Activated CD4-positive, alpha-beta T cell treated with anti-CD3 and anti-CD28 coated beads for 36 hours (primary cell): ENCODE results near the gene CNTN5. TPM values are rescaled to one million over a fixed set of nuclear protein-coding genes. Genes with fewer than 3 reads are reported as not detected.

Experiments used
- ATAC-seq: fragments of 200-7000 bp; cut with Tn5 transposase; one replicate; pipeline ENCODE4 v1.10.0; 2021; ENCODE audit warnings: mild to moderate bottlenecking, moderate library complexity
- CTCF ChIA-PET: fragments of 350-600 bp; sonication (Branson Sonifier 250); formaldehyde crosslinking; loops from one replicate; lab custom pipeline; 2021; ENCODE audit warnings: antibody characterized with exemption; lab: Charles Lee
- POLR2A ChIA-PET: fragments of 350-600 bp; sonication (Branson Sonifier 250); formaldehyde crosslinking; loops from one replicate; lab custom pipeline; 2021; ENCODE audit warnings: antibody characterized with exemption, inconsistent platforms; lab: Charles Lee
- DNase-seq: peaks from one replicate; pipeline ENCODE4 v3.0.0-alpha.2; 2020
- H3K27ac Mint-ChIP-seq: one replicate; pipeline ENCODE4 v1.8.0; 2021; ENCODE audit warnings: mixed read lengths
- H3K27me3 Mint-ChIP-seq: one replicate; pipeline ENCODE4 v1.8.0; 2021; ENCODE audit warnings: mixed read lengths
- H3K36me3 Mint-ChIP-seq: one replicate; pipeline ENCODE4 v1.8.0; 2021; ENCODE audit warnings: low read depth, mixed read lengths
- H3K4me1 Mint-ChIP-seq: one replicate; pipeline ENCODE4 v1.8.0; 2021; ENCODE audit warnings: mixed read lengths
- H3K4me3 Mint-ChIP-seq: one replicate; pipeline ENCODE4 v1.8.0; 2021; ENCODE audit warnings: mild to moderate bottlenecking, moderate library complexity, mixed read lengths
- H3K9me3 Mint-ChIP-seq: one replicate; pipeline ENCODE4 v1.8.0; 2021; ENCODE audit warnings: low read depth, mixed read lengths
- intact Hi-C, 2 experiments: fragments of 100-400 bp; cut with DNase I in 1 of 2; cut with micrococcal nuclease in 1 of 2; formaldehyde crosslinking; loops; one replicate each; pipeline versions ENCODE4 v1.14.2 to v1.15.1; 2022 to 2024; cut with DNase I, micrococcal nuclease
- total RNA-seq, 2 experiments: library from RNA; stranded (reverse); gene quantifications; one replicate each; pipeline ENCODE4 v1.2.3, GENCODE V29; 2021

The CNTN5 gene
- total RNA-seq, 2 experiments from 2014 or later: not detected

DNA sequence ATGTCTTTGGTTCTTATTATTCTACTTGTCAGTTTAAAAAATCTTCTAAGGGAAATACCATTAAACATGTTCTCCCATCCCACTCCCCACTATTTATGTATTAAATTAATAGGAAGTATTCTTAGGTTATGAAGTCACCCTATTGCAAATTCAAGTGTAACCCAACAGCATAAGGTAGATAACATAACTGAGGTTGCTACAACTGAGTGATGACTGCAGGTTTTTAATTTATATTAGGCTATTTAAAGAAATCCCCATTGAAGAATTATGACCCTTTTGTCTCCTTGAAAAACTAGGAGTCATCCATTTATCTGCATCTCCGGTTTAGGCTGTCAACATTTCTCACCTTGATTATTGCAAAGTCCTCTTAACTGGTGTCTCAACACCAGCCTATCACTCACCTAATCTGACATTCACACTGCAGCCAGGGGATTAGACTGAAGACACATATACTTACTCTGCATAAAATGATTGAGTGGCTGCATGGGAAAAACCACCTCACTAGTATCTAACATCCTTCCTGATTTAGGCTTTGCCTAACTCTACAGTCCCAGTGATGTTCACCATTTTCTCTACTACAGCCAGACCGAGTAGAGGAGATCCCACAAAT lies 649.4 kb downstream of the CNTN5 start:
- Mint-ChIP-seq H3K4me3 (no peak overlapping the region), H3K4me1 (no peaks in the 10 kb centered on the region), H3K36me3 (no peaks in the 10 kb centered on the region), H3K27me3 (no peaks in the 10 kb centered on the region), H3K27ac (no peak overlapping the region), H3K9me3 (peaks cover 5% of the 10 kb centered on the region)
- ChIA-PET POLR2A (no interaction called here), CTCF (no interaction called here)
- DNase-seq: no peak
- intact Hi-C loops: no loop called here
- no peak for ATAC-seq

DNA sequence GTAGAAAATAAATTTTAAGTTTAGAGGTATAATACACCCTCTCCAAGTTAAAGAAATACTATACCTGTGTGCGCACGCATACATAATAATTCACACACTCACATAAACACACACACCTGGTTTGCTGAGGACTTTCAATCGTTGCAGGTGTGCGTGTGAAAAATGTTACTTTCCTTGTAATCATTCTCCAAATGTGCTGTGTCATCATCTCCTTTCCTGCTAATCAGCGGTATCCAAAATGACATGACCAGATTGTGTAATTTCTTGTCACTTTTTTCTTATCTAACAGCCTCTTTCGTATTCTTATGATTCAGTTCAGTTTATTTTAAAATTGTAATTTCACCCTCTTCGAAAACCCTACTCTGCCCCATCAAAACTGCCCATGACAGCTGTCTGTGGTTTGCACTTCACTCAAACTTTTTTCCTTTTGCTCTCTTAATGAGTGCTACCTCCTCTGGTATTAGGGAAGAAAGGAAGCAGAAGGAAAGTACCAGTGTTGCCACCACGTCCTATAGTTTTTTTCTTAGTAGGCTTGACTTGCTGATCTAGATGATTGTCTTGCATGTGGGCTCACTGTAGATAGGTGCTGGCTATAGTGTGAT lies 651.2 kb downstream of the CNTN5 start:
- H3K4me3 Mint-ChIP-seq: no peak overlapping the region
- ChIA-PET CTCF (no interaction called here), POLR2A (no interaction called here)
- intact Hi-C loops: no loop called here
- DNase-seq (no peak), ATAC-seq (no peak)
- H3K9me3 Mint-ChIP-seq: peaks cover 4% of the 10 kb centered on the region
- H3K4me1 Mint-ChIP-seq: no peaks in the 10 kb centered on the region
- no peak overlapping the region for H3K27ac Mint-ChIP-seq
- no peaks in the 10 kb centered on the region for H3K27me3 Mint-ChIP-seq
- H3K36me3 Mint-ChIP-seq: no peaks in the 10 kb centered on the region

DNA sequence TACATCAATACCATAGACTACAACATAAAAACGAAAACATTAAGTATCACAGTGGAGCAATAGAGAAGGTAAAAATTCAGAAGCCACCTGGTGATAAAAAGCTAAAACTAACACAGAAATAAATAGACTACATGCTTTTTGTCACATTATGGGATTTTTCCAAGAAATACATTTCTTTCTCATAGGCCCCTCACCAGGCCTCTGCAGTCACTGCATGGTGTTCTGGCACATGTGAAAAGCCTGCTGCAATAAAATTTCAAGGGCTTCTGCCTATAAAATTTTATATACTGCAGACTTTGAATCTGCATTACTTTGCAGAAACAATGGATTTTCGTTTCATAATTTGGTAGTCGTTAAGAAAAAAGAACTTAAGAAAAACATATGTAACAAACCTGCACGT lies 655.5 kb downstream of the CNTN5 start:
- Mint-ChIP-seq H3K4me1 (no peaks in the 10 kb centered on the region), H3K36me3 (no peaks in the 10 kb centered on the region), H3K27me3 (no peaks in the 10 kb centered on the region), H3K4me3 (no peak overlapping the region), H3K9me3 (peaks cover 3% of the 10 kb centered on the region), H3K27ac (no peak overlapping the region)
- intact Hi-C loops: no loop called here
- ATAC-seq (no peak), DNase-seq (no peak)
- ChIA-PET CTCF (no interaction called here), POLR2A (no interaction called here)

DNA sequence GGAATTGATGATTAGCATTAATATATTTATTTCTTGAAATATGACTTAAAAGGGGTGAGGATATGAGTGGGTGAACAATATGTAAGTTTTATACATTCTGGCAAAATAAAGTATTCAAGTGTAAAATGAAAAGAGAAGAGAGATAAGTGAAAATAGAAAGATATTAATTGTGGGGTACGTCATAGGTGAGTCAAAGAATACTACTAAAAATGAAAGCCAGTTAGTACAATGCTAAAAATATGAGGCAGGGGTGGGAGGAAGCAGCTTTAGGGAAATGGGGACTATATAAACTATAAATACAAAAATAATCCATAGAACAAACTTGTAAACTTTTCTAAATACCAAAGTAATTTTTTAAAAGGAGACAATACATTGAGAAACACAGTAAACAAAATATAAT lies 661.4 kb downstream of the CNTN5 start:
- no peaks in the 10 kb centered on the region for H3K36me3 Mint-ChIP-seq
- ATAC-seq (no peak), DNase-seq (no peak)
- ChIA-PET POLR2A (no interaction called here), CTCF (no interaction called here)
- no peaks in the 10 kb centered on the region for H3K27me3 Mint-ChIP-seq
- H3K4me1 Mint-ChIP-seq: no peaks in the 10 kb centered on the region
- intact Hi-C loops: no loop called here
- H3K9me3 Mint-ChIP-seq: peaks cover 2% of the 10 kb centered on the region
- H3K27ac Mint-ChIP-seq: no peak overlapping the region
- no peak overlapping the region for H3K4me3 Mint-ChIP-seq

DNA sequence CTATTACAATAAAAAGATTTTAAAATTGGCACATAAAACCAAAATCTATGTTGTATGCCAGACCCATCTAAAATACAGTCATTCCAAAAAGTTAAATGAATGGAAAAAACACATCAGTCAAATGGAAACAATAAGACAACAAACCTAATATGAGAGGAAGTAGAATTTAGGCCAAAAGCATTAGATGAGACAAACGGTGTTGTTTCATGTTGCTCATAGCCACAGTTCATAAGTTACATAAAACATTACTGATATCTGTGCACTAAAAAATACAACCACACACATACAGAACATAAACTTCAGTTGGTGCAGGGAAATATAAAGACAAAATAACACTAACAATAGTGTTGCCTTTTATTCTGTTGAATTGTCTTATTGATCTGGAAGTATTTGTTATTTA lies 661.9 kb downstream of the CNTN5 start:
- POLR2A ChIA-PET: no interaction called here
- intact Hi-C loops: no loop called here
- no peaks in the 10 kb centered on the region for H3K4me1 Mint-ChIP-seq

DNA sequence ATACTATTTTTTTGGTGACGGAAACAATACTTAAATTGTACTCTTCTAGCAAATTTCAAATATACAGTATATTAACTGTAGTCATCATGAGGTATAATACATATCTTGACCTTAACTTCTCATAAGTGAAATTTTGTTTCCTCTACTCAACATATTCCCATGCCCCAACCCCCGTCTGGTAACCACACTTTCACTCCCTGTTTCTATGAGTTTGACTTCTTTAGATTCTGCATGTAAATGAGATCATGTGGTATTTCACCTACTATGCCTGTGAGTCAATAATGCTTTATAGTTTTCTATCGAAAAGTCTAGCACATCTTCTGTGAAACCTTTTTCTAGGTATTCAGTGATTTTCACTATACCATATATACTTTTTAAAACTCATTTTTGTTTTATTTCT lies 663.2 kb downstream of the CNTN5 start:
- no peaks in the 10 kb centered on the region for H3K4me1 Mint-ChIP-seq
- ATAC-seq (no peak), DNase-seq (no peak)
- H3K36me3 Mint-ChIP-seq: no peaks in the 10 kb centered on the region
- ChIA-PET POLR2A (no interaction called here), CTCF (no interaction called here)
- no peak overlapping the region for H3K4me3 Mint-ChIP-seq
- peaks cover 6% of the 10 kb centered on the region for H3K9me3 Mint-ChIP-seq
- H3K27ac Mint-ChIP-seq: no peak overlapping the region
- intact Hi-C loops: no loop called here
- no peaks in the 10 kb centered on the region for H3K27me3 Mint-ChIP-seq

More for the DNA sequence above, 661.9 kb downstream of the CNTN5 start:
- H3K27ac Mint-ChIP-seq: no peak overlapping the region
- H3K9me3 Mint-ChIP-seq: peaks cover 2% of the 10 kb centered on the region
- no peaks in the 10 kb centered on the region for H3K27me3 Mint-ChIP-seq
- DNase-seq (no peak), ATAC-seq (no peak)
- H3K4me3 Mint-ChIP-seq: no peak overlapping the region
- CTCF ChIA-PET: no interaction called here
- H3K36me3 Mint-ChIP-seq: no peaks in the 10 kb centered on the region

DNA sequence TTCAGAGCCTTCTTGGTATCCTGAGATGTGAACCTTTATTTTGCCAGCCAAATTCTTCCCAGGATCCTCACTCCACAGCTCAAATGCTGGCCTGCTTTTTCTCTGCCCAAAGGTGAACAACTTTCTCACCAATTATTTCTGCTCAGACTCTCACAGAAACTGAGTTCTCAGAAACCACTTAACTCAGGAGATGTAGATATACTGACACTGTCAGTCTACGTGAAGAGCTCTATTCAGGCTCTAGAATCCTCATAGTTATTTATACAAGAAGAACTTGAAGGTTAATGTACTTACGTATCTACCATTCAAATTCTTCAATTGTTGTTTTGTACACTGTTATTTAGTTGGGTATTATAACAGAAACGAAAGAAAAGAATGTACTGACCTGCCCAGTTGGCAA lies 666.1 kb downstream of the CNTN5 start:
- Mint-ChIP-seq H3K36me3 (no peaks in the 10 kb centered on the region), H3K9me3 (peaks cover 17% of the 10 kb centered on the region), H3K4me3 (no peak overlapping the region), H3K27ac (no peak overlapping the region), H3K4me1 (no peaks in the 10 kb centered on the region), H3K27me3 (no peaks in the 10 kb centered on the region)
- DNase-seq (no peak), ATAC-seq (no peak)
- ChIA-PET CTCF (no interaction called here), POLR2A (no interaction called here)
- intact Hi-C loops: no loop called here

DNA sequence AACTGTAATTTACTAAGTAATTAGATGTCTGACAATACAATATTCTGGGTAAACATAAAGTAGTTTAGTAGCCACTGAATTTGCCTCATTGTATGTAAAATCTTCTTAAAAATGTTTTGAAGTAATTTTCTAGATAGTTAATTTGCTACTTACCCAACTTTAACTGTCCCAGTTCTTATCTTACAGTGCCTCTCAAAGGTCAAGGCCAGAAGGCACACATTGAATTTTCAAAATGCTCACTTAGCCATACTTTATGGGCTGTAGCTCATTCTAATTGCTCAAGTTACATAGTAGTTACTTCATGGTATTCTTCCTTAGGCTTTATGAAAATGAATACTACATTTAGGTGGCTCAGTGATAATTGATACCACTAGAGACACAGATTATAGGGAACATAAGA lies 666.6 kb downstream of the CNTN5 start:
- DNase-seq (no peak), ATAC-seq (no peak)
- POLR2A ChIA-PET: no interaction called here
- CTCF ChIA-PET: no interaction called here
- intact Hi-C loops: no loop called here
- H3K4me1 Mint-ChIP-seq: no peaks in the 10 kb centered on the region
- no peaks in the 10 kb centered on the region for H3K27me3 Mint-ChIP-seq
- H3K9me3 Mint-ChIP-seq: peaks cover 21% of the 10 kb centered on the region
- H3K36me3 Mint-ChIP-seq: no peaks in the 10 kb centered on the region
- no peak overlapping the region for H3K27ac Mint-ChIP-seq
- H3K4me3 Mint-ChIP-seq: no peak overlapping the region

DNA sequence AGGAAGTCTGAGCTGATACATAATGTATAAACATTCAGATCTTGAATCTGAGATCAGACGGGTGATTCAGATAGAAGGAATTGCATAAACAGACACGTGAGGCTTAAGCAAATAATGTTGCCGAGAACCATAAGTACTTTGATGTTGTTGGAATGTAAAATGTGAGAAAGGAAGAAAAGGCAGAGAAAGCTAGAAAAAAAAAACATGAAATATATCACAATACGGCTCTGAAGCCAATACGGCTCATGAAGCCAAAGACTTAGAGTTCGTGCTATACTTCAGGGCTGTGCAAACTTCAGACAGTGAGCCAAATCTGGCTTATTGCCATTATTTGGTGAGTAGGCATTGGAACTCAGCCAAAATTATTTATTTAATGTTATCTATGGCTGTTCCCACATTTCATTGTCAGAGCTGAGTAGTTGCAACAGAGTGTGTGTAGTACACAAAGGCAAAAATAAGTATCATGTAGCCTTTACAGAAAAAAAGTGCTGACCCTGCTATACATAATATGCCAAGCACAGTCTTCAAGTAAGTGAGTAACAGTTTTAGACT lies 673.3 kb downstream of the CNTN5 start:
- no peak overlapping the region for H3K27ac Mint-ChIP-seq
- no peaks in the 10 kb centered on the region for H3K27me3 Mint-ChIP-seq
- H3K9me3 Mint-ChIP-seq: peaks cover 21% of the 10 kb centered on the region
- H3K4me1 Mint-ChIP-seq: no peaks in the 10 kb centered on the region
- CTCF ChIA-PET: no interaction called here
- no peak overlapping the region for H3K4me3 Mint-ChIP-seq
- intact Hi-C loops: no loop called here
- no peak for DNase-seq
- ATAC-seq: no peak
- no peaks in the 10 kb centered on the region for H3K36me3 Mint-ChIP-seq
- POLR2A ChIA-PET: no interaction called here

DNA sequence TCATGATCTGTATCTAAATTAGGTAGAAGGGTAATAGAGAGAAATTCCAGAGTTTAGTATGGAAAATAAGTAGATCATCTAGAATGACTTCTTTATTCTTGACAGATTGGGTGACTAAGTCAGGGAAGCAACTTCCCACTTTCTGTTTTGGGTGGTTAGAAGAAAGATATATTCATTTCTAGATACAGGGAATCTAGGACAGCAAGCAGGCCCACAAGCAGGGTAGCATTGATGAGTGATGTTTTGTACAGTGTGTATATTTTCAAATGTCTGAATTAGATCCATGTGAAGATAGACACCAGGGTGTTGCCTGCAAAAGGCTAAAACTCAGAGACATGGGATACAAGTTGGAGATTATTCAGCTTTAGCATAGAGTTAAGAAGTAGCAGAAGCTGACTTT lies 674.4 kb downstream of the CNTN5 start:
- CTCF ChIA-PET: no interaction called here
- no peak overlapping the region for H3K27ac Mint-ChIP-seq
- ATAC-seq: no peak
- H3K9me3 Mint-ChIP-seq: peaks cover 15% of the 10 kb centered on the region
- no peaks in the 10 kb centered on the region for H3K36me3 Mint-ChIP-seq
- H3K27me3 Mint-ChIP-seq: no peaks in the 10 kb centered on the region
- intact Hi-C loops: no loop called here
- POLR2A ChIA-PET: no interaction called here
- H3K4me1 Mint-ChIP-seq: no peaks in the 10 kb centered on the region
- no peak overlapping the region for H3K4me3 Mint-ChIP-seq
- DNase-seq: no peak

DNA sequence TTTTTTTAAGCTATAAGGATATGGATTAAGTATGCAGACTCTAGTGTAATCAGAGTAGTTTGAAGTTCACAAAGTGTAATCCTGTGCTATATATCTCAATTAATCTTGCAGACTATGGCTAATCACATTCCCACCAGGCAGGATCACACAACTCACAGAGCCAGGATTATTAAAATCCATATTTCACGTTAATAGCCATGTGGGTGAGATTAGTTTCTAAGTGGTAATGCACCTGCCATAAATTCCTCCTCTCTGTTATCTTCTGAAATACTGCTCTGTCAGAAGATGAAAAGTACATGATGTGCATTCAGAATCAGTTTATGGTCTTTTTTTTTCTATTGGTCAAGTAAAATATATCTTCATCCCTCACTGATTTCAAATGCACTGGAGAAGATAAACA lies 686.1 kb downstream of the CNTN5 start:
- no peak overlapping the region for H3K4me3 Mint-ChIP-seq
- H3K27ac Mint-ChIP-seq: no peak overlapping the region
- DNase-seq (no peak), ATAC-seq (no peak)
- no peaks in the 10 kb centered on the region for H3K4me1 Mint-ChIP-seq
- intact Hi-C loops: no loop called here
- no peaks in the 10 kb centered on the region for H3K36me3 Mint-ChIP-seq
- H3K27me3 Mint-ChIP-seq: no peaks in the 10 kb centered on the region
- ChIA-PET CTCF (no interaction called here), POLR2A (no interaction called here)
- peaks cover 5% of the 10 kb centered on the region for H3K9me3 Mint-ChIP-seq

DNA sequence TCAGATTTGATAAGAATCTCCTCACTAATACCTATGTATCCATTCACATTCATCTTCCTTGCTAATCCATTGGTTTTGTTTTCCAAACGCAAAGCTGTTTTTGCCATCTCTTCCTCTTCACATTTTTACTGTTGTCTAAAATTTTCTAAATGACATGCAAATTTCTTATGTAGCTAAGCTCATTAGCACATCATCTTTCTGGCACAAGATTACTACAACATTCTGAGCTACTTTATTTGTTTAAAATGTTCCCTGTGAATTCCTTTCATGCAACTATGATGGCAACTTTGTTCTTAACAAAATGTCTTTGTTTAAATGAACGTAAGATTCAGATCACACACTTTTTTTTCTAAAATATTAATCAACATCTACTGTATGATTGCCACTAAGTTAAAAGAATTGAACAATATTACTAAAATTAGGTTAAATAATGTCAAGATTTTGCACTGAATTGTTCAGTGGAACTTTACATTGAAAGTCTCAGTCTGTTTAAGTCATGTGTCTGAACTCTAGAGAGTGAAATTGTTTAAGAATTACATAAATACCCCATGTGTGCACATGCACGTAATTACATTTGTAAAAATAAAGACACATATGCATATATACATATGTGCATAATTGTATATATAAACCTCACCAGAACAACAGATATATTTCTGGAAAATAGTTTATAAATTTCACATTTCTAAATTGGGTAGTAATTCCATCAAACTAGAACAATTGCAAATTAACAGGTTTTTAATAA lies 688.4 kb downstream of the CNTN5 start:
- peaks cover 9% of the 10 kb centered on the region for H3K9me3 Mint-ChIP-seq
- ChIA-PET CTCF (no interaction called here), POLR2A (no interaction called here)
- DNase-seq (no peak), ATAC-seq (no peak)
- H3K27ac Mint-ChIP-seq: no peak overlapping the region
- no peaks in the 10 kb centered on the region for H3K27me3 Mint-ChIP-seq
- intact Hi-C loops: no loop called here
- H3K4me3 Mint-ChIP-seq: no peak overlapping the region
- H3K4me1 Mint-ChIP-seq: no peaks in the 10 kb centered on the region
- H3K36me3 Mint-ChIP-seq: no peaks in the 10 kb centered on the region
